AG09319 (cell line): Measurements from ENCODE around the gene GARS1.

Experiments
- DNase-seq: peaks from one replicate; pipeline ENCODE4 v3.0.0-alpha.2; 2010; ENCODE audit warnings: low read depth; ENCODE audit errors: extremely low read depth
- TF ChIP-seq, protein P1 (sequence below): IDR thresholded peaks from 2 replicates; pipeline ENCODE4 v1.5.1; 2011; ENCODE audit warnings: low read depth, mild to moderate bottlenecking, inconsistent platforms, low read length, moderate library complexity

Gene GARS1

GRCh38 chr7:30613366-30614325, 19.0 kb downstream of the GARS1 start:
- DNase-seq, result no peak
- TF ChIP-seq, protein P1, sequence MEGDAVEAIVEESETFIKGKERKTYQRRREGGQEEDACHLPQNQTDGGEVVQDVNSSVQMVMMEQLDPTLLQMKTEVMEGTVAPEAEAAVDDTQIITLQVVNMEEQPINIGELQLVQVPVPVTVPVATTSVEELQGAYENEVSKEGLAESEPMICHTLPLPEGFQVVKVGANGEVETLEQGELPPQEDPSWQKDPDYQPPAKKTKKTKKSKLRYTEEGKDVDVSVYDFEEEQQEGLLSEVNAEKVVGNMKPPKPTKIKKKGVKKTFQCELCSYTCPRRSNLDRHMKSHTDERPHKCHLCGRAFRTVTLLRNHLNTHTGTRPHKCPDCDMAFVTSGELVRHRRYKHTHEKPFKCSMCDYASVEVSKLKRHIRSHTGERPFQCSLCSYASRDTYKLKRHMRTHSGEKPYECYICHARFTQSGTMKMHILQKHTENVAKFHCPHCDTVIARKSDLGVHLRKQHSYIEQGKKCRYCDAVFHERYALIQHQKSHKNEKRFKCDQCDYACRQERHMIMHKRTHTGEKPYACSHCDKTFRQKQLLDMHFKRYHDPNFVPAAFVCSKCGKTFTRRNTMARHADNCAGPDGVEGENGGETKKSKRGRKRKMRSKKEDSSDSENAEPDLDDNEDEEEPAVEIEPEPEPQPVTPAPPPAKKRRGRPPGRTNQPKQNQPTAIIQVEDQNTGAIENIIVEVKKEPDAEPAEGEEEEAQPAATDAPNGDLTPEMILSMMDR, result no peak

DNA sequence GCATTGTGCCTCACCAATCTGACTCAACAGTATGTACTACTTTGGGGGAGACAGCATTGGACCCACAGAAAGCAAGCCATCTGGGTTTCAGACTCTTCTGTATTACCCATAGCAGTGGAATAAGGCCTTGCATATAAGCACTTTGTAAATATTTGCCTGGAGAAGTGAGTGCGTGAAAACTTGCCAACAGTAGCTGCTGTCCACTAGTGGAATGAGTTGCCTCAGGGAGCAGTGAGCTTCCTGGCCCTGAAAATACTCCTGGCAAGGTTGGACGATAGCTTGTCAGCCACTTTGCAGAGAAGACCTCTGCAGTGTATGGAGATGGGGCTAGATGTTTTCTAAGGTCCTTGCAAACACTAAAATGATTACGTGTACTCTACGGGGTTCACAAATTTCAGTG, 21.6 kb downstream of the GARS1 start:
- DNase-seq, result no peak
- TF ChIP-seq, protein P1, result no peak

GRCh38 chr7:30617359-30617758, 22.7 kb downstream of the GARS1 start:
- DNase-seq, result no peak
- TF ChIP-seq, protein P1, result no peak

DNA sequence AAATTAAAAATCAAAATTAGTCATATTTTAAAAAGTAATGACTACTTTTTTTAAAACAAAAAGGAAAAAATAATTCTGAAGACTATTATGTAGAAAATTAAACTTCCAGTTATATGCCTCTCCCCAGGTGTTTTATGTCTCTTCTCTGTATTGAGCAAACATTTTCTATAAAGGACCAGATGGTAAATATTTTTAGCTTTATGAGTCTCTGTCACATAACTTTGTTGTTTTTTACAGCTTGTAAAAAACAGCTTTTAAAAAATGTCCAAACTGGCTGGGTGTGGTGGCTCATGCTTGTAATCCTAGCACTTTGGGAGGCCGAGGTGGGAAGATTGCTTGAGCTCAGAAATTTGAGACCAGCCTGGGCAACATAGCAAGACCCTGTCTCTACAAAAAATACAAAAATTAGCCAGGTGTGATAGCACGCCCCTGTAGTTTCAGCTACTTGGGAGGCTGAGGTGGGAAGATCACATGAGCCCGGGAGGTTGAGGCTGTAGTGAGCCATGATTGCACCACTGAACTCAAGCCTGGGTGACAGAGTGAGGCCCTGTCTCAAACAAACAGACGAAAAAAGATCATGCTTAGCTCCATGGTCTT, 23.5 kb downstream of the GARS1 start:
- no peak for DNase-seq
- TF ChIP-seq, protein P1, result no peak

DNA sequence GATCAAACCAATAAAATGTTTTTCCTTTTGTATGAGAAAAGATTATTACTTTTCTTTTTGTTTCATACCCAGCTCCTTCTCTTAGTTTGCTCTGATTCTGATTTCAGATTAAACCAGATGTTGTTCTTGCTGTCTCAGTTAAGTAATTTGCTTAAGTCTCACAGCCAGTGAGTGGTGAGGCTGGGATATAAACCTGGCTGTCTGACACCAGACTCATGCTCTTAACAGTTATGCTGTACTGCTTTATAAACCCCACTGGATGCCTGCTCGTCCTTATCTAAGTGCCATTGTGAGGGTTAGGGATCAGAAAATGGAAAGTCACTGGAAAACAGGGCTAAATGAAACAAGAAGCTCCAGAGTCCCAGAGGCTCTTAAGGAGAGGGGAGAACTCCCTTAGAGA, 24.3 kb downstream of the GARS1 start:
- TF ChIP-seq, protein P1, result no peak
- DNase-seq, result no peak

- DNase-seq, result no peak
- TF ChIP-seq, protein P1, result no peak
These were observed 30.6 kb downstream of the GARS1 start for GRCh38 chr7:30625283-30625682.

DNA sequence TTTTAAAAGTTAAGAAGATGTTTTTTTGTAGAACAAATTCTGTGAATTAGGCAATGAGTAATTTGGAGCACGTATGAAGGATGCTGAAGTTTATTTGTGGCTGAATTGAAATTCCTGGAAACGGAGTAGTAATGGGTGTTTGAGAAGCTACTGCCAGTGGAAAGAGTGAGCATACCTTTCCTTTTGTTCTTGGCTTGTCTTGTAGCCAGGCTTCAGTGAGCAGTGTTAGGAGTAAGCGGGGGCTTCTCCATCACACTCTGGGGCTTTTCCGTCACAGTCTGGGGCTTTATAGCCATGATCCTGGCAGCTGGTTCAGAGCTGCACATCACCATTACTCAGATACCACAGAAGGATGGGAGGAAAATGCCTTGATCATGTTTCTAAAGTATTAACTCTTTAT, 32.3 kb downstream of the GARS1 start:
- TF ChIP-seq, protein P1, result no peak
- no peak for DNase-seq
